AG09319 (cell line): Measurements from ENCODE around the gene GNAO1.

ENCODE experiments used
- DNase-seq: peaks from one replicate; pipeline ENCODE4 v3.0.0-alpha.2; 2010; ENCODE audit warnings: low read depth; ENCODE audit errors: extremely low read depth
- CTCF ChIP-seq: IDR thresholded peaks from 2 replicates; pipeline ENCODE4 v1.5.1; 2011; ENCODE audit warnings: low read depth, mild to moderate bottlenecking, inconsistent platforms, low read length, moderate library complexity

The GNAO1 gene

GRCh38 chr16:56260378-56261160 is 69.3 kb downstream of the GNAO1 start:
- TF ChIP-seq CTCF, result no peak
- DNase-seq, result no peak

- no peak for TF ChIP-seq CTCF
- DNase-seq, result no peak
These were observed 70.4 kb downstream of the GNAO1 start for GRCh38 chr16:56261656-56262055.

GRCh38 chr16:56262148-56262547 is 70.9 kb downstream of the GNAO1 start:
- DNase-seq, result no peak
- TF ChIP-seq CTCF, result no peak

GRCh38 chr16:56262551-56263245 is 71.4 kb downstream of the GNAO1 start:
- no peak for DNase-seq
- no peak for TF ChIP-seq CTCF

- no peak for TF ChIP-seq CTCF
- DNase-seq, result no peak
These were observed 72.7 kb downstream of the GNAO1 start for GRCh38 chr16:56263711-56264608.

- no peak for TF ChIP-seq CTCF
- no peak for DNase-seq
These were observed 73.3 kb downstream of the GNAO1 start for GRCh38 chr16:56264609-56264972.

GRCh38 chr16:56265184-56265583 is 73.9 kb downstream of the GNAO1 start:
- no peak for TF ChIP-seq CTCF
- no peak for DNase-seq
